ENCODE measurements around the gene KRT9. TPM values are rescaled to one million over a fixed set of nuclear protein-coding genes. Genes with fewer than 3 reads are reported as not detected.

Gene KRT9
- total and polyA plus RNA-seq, 2 of the 13 experiments (the other 11 are each of a cell fraction or from before 2014, with no cell fraction given): not detected

- TF ChIP-seq KLF9 (CRISPR knock-in tag; IDR thresholded peaks at IDR 0.05; ENCODE audit: low read depth): no peak
Observed at GRCh38 chr17:41553176-41553575, 18.7 kb downstream of the KRT9 start (continued).

DNA sequence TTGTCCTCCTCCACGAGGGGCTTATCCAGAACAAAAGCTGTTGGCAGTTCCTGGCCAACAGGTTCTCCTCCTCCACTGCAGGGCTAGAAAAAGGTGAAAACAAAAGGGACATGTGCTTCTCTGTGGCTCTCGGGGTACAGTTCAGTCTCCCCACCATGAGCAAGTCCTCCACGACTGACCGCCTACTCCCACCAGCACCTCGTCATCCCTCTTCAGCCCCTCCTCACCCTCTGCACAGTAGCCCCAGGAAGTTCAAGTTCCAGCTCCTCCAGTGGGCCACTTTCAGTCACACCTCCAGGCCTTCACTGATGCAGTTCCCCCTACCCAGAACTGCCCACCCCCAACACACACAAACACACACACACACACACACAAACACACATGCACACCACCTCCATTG, 19.4 kb downstream of the KRT9 start:
- intact Hi-C loops (cut with micrococcal nuclease; ENCODE audit: unreplicated experiment) (no loop called here), in situ Hi-C loops (cut with HindIII; ENCODE audit: extremely low pct_ligation_motif_present, low pct_unique_long_range_greater_than_20kb) (no loop called here)
- no TSS peak for BruUV-seq (replicated peaks)
- ChIA-PET POLR2A (no interaction called here), CTCF (ENCODE audit: low intra/inter-chr PET ratio, low total read pairs) (interaction anchor here (6.3 kb wide), 1 partner anchor 110 kb away, joined by 84 read pairs; no protein-coding TSS in a partner anchor)
- no peak for DNase-seq (ENCODE audit: low spot score)
- Histone ChIP-seq H3K27me3 (ENCODE audit: control insufficient read depth in 1 of 2, insufficient read depth in 2 of 2, low read length in 2 of 2) (peaks cover 4 to 47% of the 10 kb centered on the region in 2 experiments; a peak in 4 of 5 replicates), H3K4me2 (ENCODE audit: low read depth, low read length) (no peak overlapping the region), H4K20me1 (ENCODE audit: insufficient read depth, low read length) (no peaks in the 10 kb centered on the region), H3K4me1 (ENCODE audit: insufficient read depth, low read length) (peaks cover 34% of the 10 kb centered on the region), H2AFZ (ENCODE audit: low read length) (no peak overlapping the region), H3K79me2 (ENCODE audit: insufficient read depth, low read length) (no peaks in the 10 kb centered on the region), H3K4me3 (replicated peaks in 1 of 3; ENCODE audit: insufficient read depth in 1 of 3, low read depth in 2 of 3, low read length in 3 of 3) (no peak overlapping the region), H3K36me3 (replicated peaks in 1 of 2; ENCODE audit: control insufficient read depth in 1 of 2, insufficient read depth in 2 of 2, low read length in 2 of 2) (no peaks in the 10 kb centered on the region), H3K9me3 (ENCODE audit: low read length) (no peaks in the 10 kb centered on the region), H3K9ac (ENCODE audit: insufficient read depth, low read depth, low read length) (no peak overlapping the region), H3K27ac (ENCODE audit: extremely low read length, insufficient read depth, low read length) (no peak overlapping the region)
- FAIRE-seq: no peak
- no peak for TF ChIP-seq KMT2A (CRISPR knock-in tag; IDR thresholded peaks at IDR 0.05)
- no peak for TF ChIP-seq ZNF263 (CRISPR knock-in tag; IDR thresholded peaks at IDR 0.05)
- TF ChIP-seq ATF1 (CRISPR knock-in tag; IDR thresholded peaks at IDR 0.05): no peak
- TF ChIP-seq FOXA3 (CRISPR knock-in tag; IDR thresholded peaks at IDR 0.05): no peak
- TF ChIP-seq ZNF224 (CRISPR knock-in tag; IDR thresholded peaks at IDR 0.05): no peak
- TF ChIP-seq PHF5A (CRISPR knock-in tag; IDR thresholded peaks at IDR 0.05; ENCODE audit: low read depth, unreplicated experiment): no peak
- TF ChIP-seq ZNF33A (CRISPR knock-in tag; IDR thresholded peaks at IDR 0.05; ENCODE audit: borderline replicate concordance): no peak
- no peak for TF ChIP-seq SRSF1 (optimal IDR thresholded peaks at IDR 0.05; ENCODE audit: low read depth, low read length)
- TF ChIP-seq ZNF367 (CRISPR knock-in tag; IDR thresholded peaks at IDR 0.05; ENCODE audit: borderline replicate concordance): no peak
- no peak for TF ChIP-seq THAP11 (CRISPR knock-in tag; IDR thresholded peaks at IDR 0.05)
- no peak for TF ChIP-seq ZNF451 (CRISPR knock-in tag; IDR thresholded peaks at IDR 0.05)
- TF ChIP-seq, protein P1, sequence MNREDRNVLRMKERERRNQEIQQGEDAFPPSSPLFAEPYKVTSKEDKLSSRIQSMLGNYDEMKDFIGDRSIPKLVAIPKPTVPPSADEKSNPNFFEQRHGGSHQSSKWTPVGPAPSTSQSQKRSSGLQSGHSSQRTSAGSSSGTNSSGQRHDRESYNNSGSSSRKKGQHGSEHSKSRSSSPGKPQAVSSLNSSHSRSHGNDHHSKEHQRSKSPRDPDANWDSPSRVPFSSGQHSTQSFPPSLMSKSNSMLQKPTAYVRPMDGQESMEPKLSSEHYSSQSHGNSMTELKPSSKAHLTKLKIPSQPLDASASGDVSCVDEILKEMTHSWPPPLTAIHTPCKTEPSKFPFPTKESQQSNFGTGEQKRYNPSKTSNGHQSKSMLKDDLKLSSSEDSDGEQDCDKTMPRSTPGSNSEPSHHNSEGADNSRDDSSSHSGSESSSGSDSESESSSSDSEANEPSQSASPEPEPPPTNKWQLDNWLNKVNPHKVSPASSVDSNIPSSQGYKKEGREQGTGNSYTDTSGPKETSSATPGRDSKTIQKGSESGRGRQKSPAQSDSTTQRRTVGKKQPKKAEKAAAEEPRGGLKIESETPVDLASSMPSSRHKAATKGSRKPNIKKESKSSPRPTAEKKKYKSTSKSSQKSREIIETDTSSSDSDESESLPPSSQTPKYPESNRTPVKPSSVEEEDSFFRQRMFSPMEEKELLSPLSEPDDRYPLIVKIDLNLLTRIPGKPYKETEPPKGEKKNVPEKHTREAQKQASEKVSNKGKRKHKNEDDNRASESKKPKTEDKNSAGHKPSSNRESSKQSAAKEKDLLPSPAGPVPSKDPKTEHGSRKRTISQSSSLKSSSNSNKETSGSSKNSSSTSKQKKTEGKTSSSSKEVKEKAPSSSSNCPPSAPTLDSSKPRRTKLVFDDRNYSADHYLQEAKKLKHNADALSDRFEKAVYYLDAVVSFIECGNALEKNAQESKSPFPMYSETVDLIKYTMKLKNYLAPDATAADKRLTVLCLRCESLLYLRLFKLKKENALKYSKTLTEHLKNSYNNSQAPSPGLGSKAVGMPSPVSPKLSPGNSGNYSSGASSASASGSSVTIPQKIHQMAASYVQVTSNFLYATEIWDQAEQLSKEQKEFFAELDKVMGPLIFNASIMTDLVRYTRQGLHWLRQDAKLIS (CRISPR knock-in tag; IDR thresholded peaks at IDR 0.05): no peak
- TF ChIP-seq, protein P2, sequence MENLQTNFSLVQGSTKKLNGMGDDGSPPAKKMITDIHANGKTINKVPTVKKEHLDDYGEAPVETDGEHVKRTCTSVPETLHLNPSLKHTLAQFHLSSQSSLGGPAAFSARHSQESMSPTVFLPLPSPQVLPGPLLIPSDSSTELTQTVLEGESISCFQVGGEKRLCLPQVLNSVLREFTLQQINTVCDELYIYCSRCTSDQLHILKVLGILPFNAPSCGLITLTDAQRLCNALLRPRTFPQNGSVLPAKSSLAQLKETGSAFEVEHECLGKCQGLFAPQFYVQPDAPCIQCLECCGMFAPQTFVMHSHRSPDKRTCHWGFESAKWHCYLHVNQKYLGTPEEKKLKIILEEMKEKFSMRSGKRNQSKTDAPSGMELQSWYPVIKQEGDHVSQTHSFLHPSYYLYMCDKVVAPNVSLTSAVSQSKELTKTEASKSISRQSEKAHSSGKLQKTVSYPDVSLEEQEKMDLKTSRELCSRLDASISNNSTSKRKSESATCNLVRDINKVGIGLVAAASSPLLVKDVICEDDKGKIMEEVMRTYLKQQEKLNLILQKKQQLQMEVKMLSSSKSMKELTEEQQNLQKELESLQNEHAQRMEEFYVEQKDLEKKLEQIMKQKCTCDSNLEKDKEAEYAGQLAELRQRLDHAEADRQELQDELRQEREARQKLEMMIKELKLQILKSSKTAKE (CRISPR knock-in tag; IDR thresholded peaks at IDR 0.05; ENCODE audit: borderline replicate concordance): no peak
- TF ChIP-seq, protein P3, sequence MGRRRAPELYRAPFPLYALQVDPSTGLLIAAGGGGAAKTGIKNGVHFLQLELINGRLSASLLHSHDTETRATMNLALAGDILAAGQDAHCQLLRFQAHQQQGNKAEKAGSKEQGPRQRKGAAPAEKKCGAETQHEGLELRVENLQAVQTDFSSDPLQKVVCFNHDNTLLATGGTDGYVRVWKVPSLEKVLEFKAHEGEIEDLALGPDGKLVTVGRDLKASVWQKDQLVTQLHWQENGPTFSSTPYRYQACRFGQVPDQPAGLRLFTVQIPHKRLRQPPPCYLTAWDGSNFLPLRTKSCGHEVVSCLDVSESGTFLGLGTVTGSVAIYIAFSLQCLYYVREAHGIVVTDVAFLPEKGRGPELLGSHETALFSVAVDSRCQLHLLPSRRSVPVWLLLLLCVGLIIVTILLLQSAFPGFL (CRISPR knock-in tag; IDR thresholded peaks at IDR 0.05): no peak
- TF ChIP-seq ZNF747 (CRISPR knock-in tag; IDR thresholded peaks at IDR 0.05; ENCODE audit: borderline replicate concordance): no peak
- no peak for ATAC-seq
- WGBS (ENCODE audit: low lambda C conversion rate): 47% methylated on average over 5 of the region's 5 CpGs

Data from HepG2 (cell line).